ENCODE measurements around the gene SLC22A5. TPM values are rescaled to one million over a fixed set of nuclear protein-coding genes. Genes with fewer than 3 reads are reported as not detected.

SLC22A5 gene
- total RNA-seq, 1 donor from 2014 or later: 21.6 TPM

DNA sequence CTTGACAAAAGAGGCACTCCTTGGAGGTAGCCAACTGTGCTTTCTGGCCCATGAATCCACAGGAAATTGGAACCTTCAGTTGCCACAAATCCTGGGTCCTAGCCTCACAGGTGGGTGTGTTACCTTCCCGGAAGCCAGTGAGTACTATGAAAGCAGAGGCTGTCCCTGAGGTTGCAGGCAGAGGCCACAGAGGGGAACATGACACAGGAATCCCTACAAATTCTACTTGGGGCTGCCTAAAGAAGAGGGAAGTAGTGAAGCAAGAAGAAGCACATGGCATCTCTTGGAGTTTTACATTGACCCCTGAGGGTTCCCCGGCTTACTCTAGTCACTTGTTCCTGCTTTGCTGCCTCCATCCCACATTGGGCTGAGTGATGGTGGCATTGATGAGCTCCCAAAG lies 2.6 kb downstream of the SLC22A5 start:
- H3K27me3 Mint-ChIP-seq: no peaks in the 10 kb centered on the region
- peaks cover 38% of the 10 kb centered on the region for H3K4me1 Mint-ChIP-seq (ENCODE audit: unreplicated experiment)
- DNase-seq (ENCODE audit: extremely low spot score, unreplicated experiment): no peak
- H3K27ac Mint-ChIP-seq: no peak overlapping the region
- no peaks in the 10 kb centered on the region for H3K9me3 Mint-ChIP-seq
- TF ChIP-seq, protein P1, sequence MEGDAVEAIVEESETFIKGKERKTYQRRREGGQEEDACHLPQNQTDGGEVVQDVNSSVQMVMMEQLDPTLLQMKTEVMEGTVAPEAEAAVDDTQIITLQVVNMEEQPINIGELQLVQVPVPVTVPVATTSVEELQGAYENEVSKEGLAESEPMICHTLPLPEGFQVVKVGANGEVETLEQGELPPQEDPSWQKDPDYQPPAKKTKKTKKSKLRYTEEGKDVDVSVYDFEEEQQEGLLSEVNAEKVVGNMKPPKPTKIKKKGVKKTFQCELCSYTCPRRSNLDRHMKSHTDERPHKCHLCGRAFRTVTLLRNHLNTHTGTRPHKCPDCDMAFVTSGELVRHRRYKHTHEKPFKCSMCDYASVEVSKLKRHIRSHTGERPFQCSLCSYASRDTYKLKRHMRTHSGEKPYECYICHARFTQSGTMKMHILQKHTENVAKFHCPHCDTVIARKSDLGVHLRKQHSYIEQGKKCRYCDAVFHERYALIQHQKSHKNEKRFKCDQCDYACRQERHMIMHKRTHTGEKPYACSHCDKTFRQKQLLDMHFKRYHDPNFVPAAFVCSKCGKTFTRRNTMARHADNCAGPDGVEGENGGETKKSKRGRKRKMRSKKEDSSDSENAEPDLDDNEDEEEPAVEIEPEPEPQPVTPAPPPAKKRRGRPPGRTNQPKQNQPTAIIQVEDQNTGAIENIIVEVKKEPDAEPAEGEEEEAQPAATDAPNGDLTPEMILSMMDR (conservative IDR thresholded peaks at IDR 0.05): no peak
- H3K36me3 Mint-ChIP-seq: no peaks in the 10 kb centered on the region
- peak overlapping the region; percentile 90 for H3K4me3 Mint-ChIP-seq

DNA sequence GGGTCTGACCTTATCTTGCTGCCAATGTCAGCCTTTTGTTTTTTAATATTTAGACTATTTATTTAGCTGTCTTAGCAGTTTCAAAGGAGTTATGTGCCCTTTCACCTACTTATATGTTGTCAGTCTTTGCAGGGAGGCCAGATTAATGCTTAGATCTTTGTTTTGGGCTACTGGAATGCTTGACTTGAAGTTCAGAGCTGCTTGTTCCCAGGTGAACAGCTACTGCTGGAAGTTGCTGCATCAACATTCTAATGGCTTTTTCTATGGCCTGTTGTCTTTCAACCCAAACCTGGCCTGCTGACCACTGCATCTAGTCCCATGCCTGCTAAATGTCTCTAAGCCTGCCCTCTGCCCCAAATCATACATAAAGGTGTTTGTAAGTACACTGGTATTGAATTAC lies 3.0 kb downstream of the SLC22A5 start:
- peak overlapping the region; percentile 90 for H3K4me3 Mint-ChIP-seq

DNA sequence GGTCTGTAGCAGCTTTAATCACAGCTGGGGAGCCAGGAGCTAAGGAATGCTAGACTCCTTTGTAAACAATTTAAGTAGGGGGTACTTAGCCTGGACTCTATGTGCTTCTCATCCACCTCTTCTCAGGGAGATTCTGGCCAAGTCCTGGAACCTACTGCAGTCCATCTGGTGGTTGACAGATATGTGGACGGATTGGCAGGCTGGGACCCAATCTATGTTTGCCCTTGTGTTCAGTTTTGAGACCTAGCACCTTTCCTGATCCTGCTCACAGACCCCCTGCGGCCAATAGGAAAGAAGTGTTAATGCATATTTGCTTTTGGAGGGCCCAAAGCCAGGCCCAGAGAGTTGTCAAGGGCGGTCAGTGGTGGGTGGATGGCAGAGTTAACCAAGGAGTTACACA lies 6.4 kb downstream of the SLC22A5 start:
- Mint-ChIP-seq H3K36me3 (peaks cover 14% of the 10 kb centered on the region), H3K9me3 (no peaks in the 10 kb centered on the region), H3K27me3 (no peaks in the 10 kb centered on the region), H3K27ac (no peak overlapping the region), H3K4me3 (no peak overlapping the region), H3K4me1 (ENCODE audit: unreplicated experiment) (peaks cover 32% of the 10 kb centered on the region)
- TF ChIP-seq, protein P1 (conservative IDR thresholded peaks at IDR 0.05): no peak
- no peak for DNase-seq (ENCODE audit: extremely low spot score, unreplicated experiment)

More for the DNA sequence above, 3.0 kb downstream of the SLC22A5 start:
- Mint-ChIP-seq H3K27ac (peak overlapping the region; percentile 86), H3K27me3 (no peaks in the 10 kb centered on the region), H3K36me3 (no peaks in the 10 kb centered on the region), H3K4me1 (ENCODE audit: unreplicated experiment) (peaks cover 35% of the 10 kb centered on the region), H3K9me3 (no peaks in the 10 kb centered on the region)
- TF ChIP-seq, protein P1 (conservative IDR thresholded peaks at IDR 0.05): no peak
- DNase-seq (ENCODE audit: extremely low spot score, unreplicated experiment): no peak

DNA sequence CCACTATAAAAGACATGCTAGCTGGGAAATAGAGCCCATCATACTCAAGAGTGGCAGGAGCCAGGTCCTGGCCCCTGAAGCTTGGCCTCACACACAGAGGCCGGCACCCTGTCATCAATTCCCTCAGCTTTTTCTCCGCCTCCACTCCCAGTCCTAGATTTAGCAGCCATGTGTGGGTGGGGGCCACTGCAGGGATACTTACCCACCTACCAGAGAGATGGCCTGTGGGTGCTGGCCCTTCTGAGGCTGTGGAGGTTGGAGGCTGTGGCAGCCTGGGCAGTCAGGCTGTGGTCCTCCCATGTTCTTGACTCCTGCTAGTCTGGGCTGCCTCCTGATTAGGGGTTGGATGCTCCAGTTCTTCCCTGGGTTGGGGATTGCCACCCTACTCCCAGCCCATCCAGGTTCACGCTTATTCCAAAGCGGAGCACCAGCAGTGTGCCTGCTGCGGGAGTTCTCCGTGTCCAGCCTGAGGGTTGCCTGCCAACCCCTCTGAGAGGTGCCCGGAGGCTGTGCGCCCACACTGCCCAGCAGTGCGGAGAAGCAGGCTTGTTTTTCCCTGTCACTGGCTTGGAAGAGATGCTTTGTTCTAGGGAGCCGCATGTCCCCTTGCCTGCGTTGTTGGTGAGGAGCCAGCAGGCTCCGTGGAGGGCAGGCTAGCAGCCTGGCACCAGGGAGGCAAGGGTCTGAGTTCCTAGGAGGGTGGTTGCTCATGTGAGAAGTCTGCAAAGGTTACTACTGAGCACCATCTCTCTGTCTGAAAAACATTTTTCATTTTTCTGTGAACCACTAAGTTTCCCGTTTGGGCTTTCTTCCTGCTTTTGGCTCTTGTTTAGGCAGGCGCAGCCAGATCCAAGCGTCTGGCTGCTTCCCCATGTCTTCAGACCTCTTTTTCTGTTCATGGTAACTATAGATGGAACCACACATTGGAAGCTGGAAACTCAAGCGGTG lies 7.5 kb downstream of the SLC22A5 start:
- TF ChIP-seq, protein P1 (conservative IDR thresholded peaks at IDR 0.05): no peak
- Mint-ChIP-seq H3K36me3 (peaks cover 14% of the 10 kb centered on the region), H3K4me3 (no peak overlapping the region), H3K4me1 (ENCODE audit: unreplicated experiment) (peaks cover 22% of the 10 kb centered on the region), H3K9me3 (no peaks in the 10 kb centered on the region), H3K27me3 (no peaks in the 10 kb centered on the region), H3K27ac (no peak overlapping the region)
- DNase-seq (ENCODE audit: extremely low spot score, unreplicated experiment): no peak

DNA sequence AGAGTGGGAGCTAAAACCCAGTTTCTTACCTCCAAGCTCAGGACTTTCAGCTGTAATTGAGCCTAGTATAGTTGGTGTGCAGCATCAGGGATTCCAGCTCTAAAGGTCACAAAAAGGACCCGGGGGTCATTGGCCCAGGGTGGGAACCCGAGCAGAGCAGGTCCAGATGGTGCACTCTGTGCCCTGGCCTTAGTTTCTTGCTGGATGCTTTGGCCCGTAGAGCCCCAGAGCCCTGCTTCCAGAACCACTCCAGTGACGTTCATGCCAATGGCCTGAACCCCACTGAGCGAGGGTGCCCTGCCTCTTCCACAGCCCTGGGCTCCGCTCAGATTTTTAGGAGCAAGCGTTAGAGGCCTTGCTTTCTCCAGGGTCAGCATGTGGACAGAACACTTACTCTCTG lies 8.2 kb downstream of the SLC22A5 start:
- peaks cover 19% of the 10 kb centered on the region for H3K36me3 Mint-ChIP-seq
- DNase-seq (ENCODE audit: extremely low spot score, unreplicated experiment): no peak
- no peaks in the 10 kb centered on the region for H3K9me3 Mint-ChIP-seq
- H3K4me1 Mint-ChIP-seq (ENCODE audit: unreplicated experiment): peaks cover 14% of the 10 kb centered on the region
- no peak overlapping the region for H3K4me3 Mint-ChIP-seq
- TF ChIP-seq, protein P1 (conservative IDR thresholded peaks at IDR 0.05): no peak
- H3K27me3 Mint-ChIP-seq: no peaks in the 10 kb centered on the region
- no peak overlapping the region for H3K27ac Mint-ChIP-seq
